Naive thymus-derived CD4-positive, alpha-beta T cell (primary cell): ENCODE data around the gene PNMA1. TPM values are rescaled to one million over a fixed set of nuclear protein-coding genes. Genes with fewer than 3 reads are reported as not detected.

Experiments
- ATAC-seq: fragments of 150-1000 bp; cut with Tn5 transposase; 2 replicates; pipeline ENCODE4 v1.10.0; 2021; ENCODE audit warnings: mild to moderate bottlenecking, moderate library complexity
- CTCF ChIA-PET: fragments of 350-600 bp; sonication (Branson Sonifier 250); formaldehyde crosslinking; loops from one replicate; lab custom pipeline; 2021; ENCODE audit warnings: antibody characterized with exemption; lab: Charles Lee
- POLR2A ChIA-PET: fragments of 350-600 bp; sonication (Branson Sonifier 250); formaldehyde crosslinking; loops from one replicate; lab custom pipeline; 2021; ENCODE audit warnings: antibody characterized with exemption, inconsistent platforms; lab: Charles Lee
- DNase-seq, 9 donors: peaks; one replicate each; pipeline versions ENCODE4 v3.0.0 to v3.0.0-alpha.2; 2020 to 2022; ENCODE audit warnings: mixed read lengths in 1 of 9
- H3K27ac ChIP-seq: one replicate; pipeline ENCODE4 v1.7.0; 2013; ENCODE audit warnings: mild to moderate bottlenecking, low read depth, low read length, moderate library complexity
- H3K27me3 ChIP-seq, 2 donors: one replicate each; pipeline ENCODE4 v1.7.0; 2013; ENCODE audit warnings: low read length in 2 of 2, mild to moderate bottlenecking in 2 of 2, moderate library complexity in 2 of 2; ENCODE audit not compliant: control insufficient read depth in 2 of 2, insufficient read depth in 2 of 2
- H3K36me3 ChIP-seq, 3 experiments: 1 replicate in 2 of 3; 2 replicates in 1 of 3; pipeline ENCODE4 v1.7.0; 2013; ENCODE audit warnings: low read length in 3 of 3, mild to moderate bottlenecking in 3 of 3, moderate library complexity in 1 of 3; ENCODE audit not compliant: insufficient read depth in 3 of 3, control insufficient read depth in 2 of 3
- H3K4me1 ChIP-seq, 2 donors: one replicate each; pipeline ENCODE4 v1.7.0; 2013; ENCODE audit warnings: low read length in 2 of 2, mild to moderate bottlenecking in 2 of 2, moderate library complexity in 1 of 2; ENCODE audit not compliant: control insufficient read depth in 2 of 2, insufficient read depth in 2 of 2
- H3K4me3 ChIP-seq: 2 replicates; pipeline ENCODE4 v1.7.0; 2013; ENCODE audit warnings: mild to moderate bottlenecking, low read length
- H3K9me3 ChIP-seq, 3 experiments: 1 replicate in 2 of 3; 2 replicates in 1 of 3; pipeline ENCODE4 v1.7.0; 2013; ENCODE audit warnings: low read length in 3 of 3; ENCODE audit not compliant: control insufficient read depth in 2 of 3
- H3K27ac Mint-ChIP-seq, 9 donors: one replicate each; pipeline ENCODE4 v1.8.0; 2020 to 2022; ENCODE audit warnings: mixed read lengths in 9 of 9, mild to moderate bottlenecking in 8 of 9, moderate library complexity in 5 of 9, inconsistent platforms in 2 of 9
- H3K27me3 Mint-ChIP-seq, 5 donors: one replicate each; pipeline ENCODE4 v1.8.0; 2021 to 2022; ENCODE audit warnings: mixed read lengths in 5 of 5, mild to moderate bottlenecking in 1 of 5
- H3K36me3 Mint-ChIP-seq, 5 donors: one replicate each; pipeline ENCODE4 v1.8.0; 2020 to 2022; ENCODE audit warnings: mixed read lengths in 5 of 5, mild to moderate bottlenecking in 3 of 5, inconsistent platforms in 1 of 5
- H3K4me1 Mint-ChIP-seq, 7 donors: one replicate each; pipeline ENCODE4 v1.8.0; 2020 to 2022; ENCODE audit warnings: mixed read lengths in 7 of 7, mild to moderate bottlenecking in 3 of 7, inconsistent platforms in 1 of 7
- H3K4me3 Mint-ChIP-seq, 10 donors: one replicate each; pipeline ENCODE4 v1.8.0; 2020 to 2022; ENCODE audit warnings: mild to moderate bottlenecking in 10 of 10, mixed read lengths in 10 of 10, moderate library complexity in 6 of 10, inconsistent platforms in 2 of 10
- H3K9me3 Mint-ChIP-seq, 11 donors: one replicate each; pipeline ENCODE4 v1.8.0; 2020 to 2022; ENCODE audit warnings: mixed read lengths in 11 of 11, mild to moderate bottlenecking in 4 of 11, inconsistent platforms in 1 of 11, moderate library complexity in 1 of 11
- intact Hi-C, 2 donors: fragments of 100-400 bp; cut with micrococcal nuclease; formaldehyde crosslinking; loops; one replicate each; pipeline ENCODE4 v1.15.1; 2023
- microRNA-seq: library from miRNA; unstranded; fragments of <30 nt; microRNA quantifications from one replicate; pipeline ENCODE4 v1.2.0, GENCODE V29; 2022; ENCODE audit warnings: borderline microRNAs expressed
- polyA plus RNA-seq, 2 donors: library from polyadenylated mRNA; unstranded; fragments of 300-500 nt; fragmentation: Illumina TruSeq; gene quantifications; one replicate each; pipeline ENCODE4 v1.2.3, GENCODE V29; 2021
- total RNA-seq, 6 experiments: library from RNA in 5 of 6; stranded (reverse) in 5 of 6; gene quantifications; 1 replicate in 5 of 6; 2 replicates in 1 of 6; pipeline ENCODE4 v1.2.3 and lab custom pipeline; 2021 to 2026

PNMA1 gene
- total and polyA plus RNA-seq, 7 experiments from 2014 or later = 21.6 to 44.0 (median 39.3) TPM

- Mint-ChIP-seq H3K27me3 (no peaks in the 10 kb centered on the region), H3K9me3 (peaks cover 0 to 1% (median 0%) of the 10 kb centered on the region in 11 donors), H3K4me3 (no peak overlapping the region), H3K36me3 (peaks cover 0 to 20% (median 13%) of the 10 kb centered on the region in 5 donors), H3K27ac (peak overlapping the region in 1 of 9 donors; percentile 18), H3K4me1 (peaks cover 0 to 9% (median 2%) of the 10 kb centered on the region in 7 donors)
- ChIA-PET CTCF (interaction anchor here (1.7 kb wide), 1 partner anchor 30 kb away, joined by 6 read pairs; no protein-coding TSS in a partner anchor), POLR2A (no interaction called here)
- no peak overlapping the region for H3K27ac ChIP-seq
- H3K4me1 ChIP-seq = no peaks in the 10 kb centered on the region
- ATAC-seq (no peak), DNase-seq (no peak)
- intact Hi-C loops = no loop called here
- H3K9me3 ChIP-seq = no peaks in the 10 kb centered on the region
- H3K27me3 ChIP-seq = no peaks in the 10 kb centered on the region
- no peak overlapping the region for H3K4me3 ChIP-seq
- no peaks in the 10 kb centered on the region for H3K36me3 ChIP-seq
These were observed 50.5 kb downstream of the PNMA1 start for GRCh38 chr14:73663548-73664212.

GRCh38 chr14:73662487-73662943 lies 51.7 kb downstream of the PNMA1 start:
- POLR2A ChIA-PET = no interaction called here
- no peaks in the 10 kb centered on the region for H3K27me3 ChIP-seq
- no peaks in the 10 kb centered on the region for H3K4me1 ChIP-seq
- H3K9me3 ChIP-seq = no peaks in the 10 kb centered on the region
- ATAC-seq (no peak), DNase-seq (no peak)
- intact Hi-C loops = no loop called here
- H3K4me1 Mint-ChIP-seq = peaks cover 0 to 9% (median 0%) of the 10 kb centered on the region in 7 donors
- CTCF ChIA-PET = no interaction called here
- H3K27me3 Mint-ChIP-seq = no peaks in the 10 kb centered on the region
- H3K9me3 Mint-ChIP-seq = no peaks in the 10 kb centered on the region
- H3K4me3 ChIP-seq = no peak overlapping the region
- peaks cover 0 to 24% (median 13%) of the 10 kb centered on the region in 5 donors for H3K36me3 Mint-ChIP-seq
- no peak overlapping the region for H3K27ac ChIP-seq
- H3K4me3 Mint-ChIP-seq = no peak overlapping the region
- H3K27ac Mint-ChIP-seq = no peak overlapping the region
- H3K36me3 ChIP-seq = no peaks in the 10 kb centered on the region

- no peaks in the 10 kb centered on the region for H3K9me3 ChIP-seq
- Mint-ChIP-seq H3K27ac (no peak overlapping the region), H3K27me3 (no peaks in the 10 kb centered on the region), H3K4me1 (peaks cover 0 to 9% (median 0%) of the 10 kb centered on the region in 7 donors), H3K4me3 (no peak overlapping the region), H3K9me3 (no peaks in the 10 kb centered on the region), H3K36me3 (peaks cover 0 to 24% (median 13%) of the 10 kb centered on the region in 5 donors)
- H3K27me3 ChIP-seq = no peaks in the 10 kb centered on the region
- ATAC-seq (no peak), DNase-seq (no peak)
- intact Hi-C loops = no loop called here
- H3K36me3 ChIP-seq = no peaks in the 10 kb centered on the region
- no peaks in the 10 kb centered on the region for H3K4me1 ChIP-seq
- H3K4me3 ChIP-seq = no peak overlapping the region
- no peak overlapping the region for H3K27ac ChIP-seq
- ChIA-PET CTCF (interaction anchor here (0.7 kb wide), 1 partner anchor 35 kb away, joined by 3 read pairs; no protein-coding TSS in a partner anchor), POLR2A (no interaction called here)
These were observed 52.3 kb downstream of the PNMA1 start for GRCh38 chr14:73661872-73662271.

Small RNAs within 50 kb of the gene (microRNA-seq; reads per million reads assigned to microRNA genes)
- gene MIR4505 = not detected

Other genes with a start within 250 kb of the PNMA1 start
- gene RIOX1, start 223.5 kb downstream of the PNMA1 start, total RNA-seq = 10 to 100 TPM; 20.6 to 40.3 (median 28.0) TPM
- gene RIOX1, start 223.5 kb downstream of the PNMA1 start, polyA plus RNA-seq = 10 to 100 TPM; 33.8 to 44.2 TPM
- 1 to 10 TPM; 1.4 to 4.1 (median 2.6) TPM for gene ACOT1, start 177.2 kb downstream of the PNMA1 start, total RNA-seq
- 1 to 10 TPM; 2.2 to 2.4 TPM for gene ACOT1, start 177.2 kb downstream of the PNMA1 start, polyA plus RNA-seq
- under 1 TPM in 1 of 5 experiments, not detected in 4; 0.65 TPM for gene HEATR4, start 155.4 kb downstream of the PNMA1 start, total RNA-seq
- gene HEATR4, start 155.4 kb downstream of the PNMA1 start, polyA plus RNA-seq = under 1 TPM in 1 of 2 donors, not detected in 1; 0.21 TPM
- gene ACOT2, start 145.2 kb downstream of the PNMA1 start, total RNA-seq = 10 to 100 TPM in 2 of 5 experiments, 1 to 10 TPM in 3; 8.8 to 15.3 (median 9.8) TPM
- 10 to 100 TPM; 29.1 to 36.5 TPM for gene ACOT2, start 145.2 kb downstream of the PNMA1 start, polyA plus RNA-seq
- gene ACOT4, start 122.5 kb downstream of the PNMA1 start, total RNA-seq = 1 to 10 TPM in 1 of 5 experiments, under 1 TPM in 4; 0.69 to 1.0 (median 0.89) TPM
- 1 to 10 TPM; 1.8 to 2.6 TPM for gene ACOT4, start 122.5 kb downstream of the PNMA1 start, polyA plus RNA-seq
- under 1 TPM in 1 of 5 experiments, not detected in 4; 0.27 TPM for gene ACOT6, start 101.9 kb downstream of the PNMA1 start, total RNA-seq
- not detected for gene ACOT6, start 101.9 kb downstream of the PNMA1 start, polyA plus RNA-seq
- gene DNAL1, start 69.4 kb downstream of the PNMA1 start, total RNA-seq = 1 to 10 TPM; 3.6 to 8.4 (median 6.5) TPM
- gene DNAL1, start 69.4 kb downstream of the PNMA1 start, polyA plus RNA-seq = 1 to 10 TPM; 4.2 to 4.5 TPM
- gene PTGR2, start 137.4 kb upstream of the PNMA1 start, total RNA-seq = 1 to 10 TPM; 1.2 to 7.9 (median 1.8) TPM
- gene PTGR2, start 137.4 kb upstream of the PNMA1 start, polyA plus RNA-seq = 1 to 10 TPM; 3.4 to 6.5 TPM
- gene ZNF410, start 172.5 kb upstream of the PNMA1 start, total RNA-seq = 10 to 100 TPM; 44.8 to 79.7 (median 51.1) TPM
- 10 to 100 TPM; 66.3 to 69.8 TPM for gene ZNF410, start 172.5 kb upstream of the PNMA1 start, polyA plus RNA-seq
- 1 to 10 TPM; 1.8 to 6.6 (median 3.7) TPM for gene FAM161B, start 235.7 kb upstream of the PNMA1 start, total RNA-seq
- gene FAM161B, start 235.7 kb upstream of the PNMA1 start, polyA plus RNA-seq = 1 to 10 TPM; 1.7 to 4.5 TPM
- 10 to 100 TPM; 22.8 to 47.3 (median 36.4) TPM for gene COQ6, start 235.9 kb upstream of the PNMA1 start, total RNA-seq
- gene COQ6, start 235.9 kb upstream of the PNMA1 start, polyA plus RNA-seq = 10 to 100 TPM; 13.4 to 22.9 TPM